Mesenchymal stem cell (in vitro differentiated cells and primary cell): ENCODE results near the gene RPS6KA2. TPM values are rescaled to one million over a fixed set of nuclear protein-coding genes. Genes with fewer than 3 reads are reported as not detected.

Experiments
- DNase-seq: peaks from one replicate; pipeline ENCODE4 v3.0.0-alpha.2; 2013
- H2AFZ ChIP-seq: one replicate; pipeline ENCODE4 v1.6.1; 2013; ENCODE audit warnings: low read depth, mild to moderate bottlenecking, control low read depth, inconsistent platforms, low read length, moderate library complexity
- H2AK5ac ChIP-seq: 2 replicates; pipeline ENCODE4 v1.6.1; 2013; ENCODE audit warnings: low read length, moderate library complexity, mild to moderate bottlenecking, inconsistent platforms; ENCODE audit not compliant: severe bottlenecking
- H2BK120ac ChIP-seq: one replicate; pipeline ENCODE4 v1.6.1; 2013; ENCODE audit warnings: low read depth, mild to moderate bottlenecking, inconsistent platforms, low read length, moderate library complexity
- H2BK12ac ChIP-seq, 2 experiments: one replicate each; pipeline ENCODE4 v1.6.1; 2013; ENCODE audit warnings: inconsistent platforms in 2 of 2, low read length in 2 of 2, mild to moderate bottlenecking in 2 of 2, moderate library complexity in 2 of 2, control low read depth in 1 of 2
- H2BK15ac ChIP-seq: one replicate; pipeline ENCODE4 v1.6.1; 2013; ENCODE audit warnings: mild to moderate bottlenecking, low read depth, inconsistent platforms; ENCODE audit not compliant: poor library complexity, severe bottlenecking
- H2BK5ac ChIP-seq: 2 replicates; pipeline ENCODE4 v1.6.1; 2013; ENCODE audit warnings: low read depth, mild to moderate bottlenecking, low read length, control low read depth, inconsistent platforms; ENCODE audit not compliant: poor library complexity, severe bottlenecking
- H3K14ac ChIP-seq, 2 experiments: one replicate each; pipeline ENCODE4 v1.6.1; 2013; ENCODE audit warnings: inconsistent platforms in 2 of 2, low read length in 2 of 2, control low read depth in 1 of 2, mild to moderate bottlenecking in 1 of 2, moderate library complexity in 1 of 2
- H3K18ac ChIP-seq, 2 experiments: one replicate each; pipeline ENCODE4 v1.6.1; 2013; ENCODE audit warnings: inconsistent platforms in 2 of 2, low read length in 2 of 2, control low read depth in 1 of 2, low read depth in 1 of 2, mild to moderate bottlenecking in 1 of 2
- H3K23ac ChIP-seq, 2 experiments: one replicate each; pipeline ENCODE4 v1.6.1; 2013; ENCODE audit warnings: inconsistent platforms in 2 of 2, low read length in 2 of 2, mild to moderate bottlenecking in 2 of 2, moderate library complexity in 2 of 2, control low read depth in 1 of 2
- H3K27ac ChIP-seq: 2 replicates; pipeline ENCODE4 v1.5.1; 2013; ENCODE audit warnings: mild to moderate bottlenecking, moderate library complexity, low read length, control low read depth, inconsistent platforms; ENCODE audit not compliant: poor library complexity, severe bottlenecking
- H3K27me3 ChIP-seq, 2 experiments: 2 replicates each; pipeline versions ENCODE4 v1.6.1 to v1.7.0; 2013; ENCODE audit warnings: low read length in 2 of 2, mild to moderate bottlenecking in 2 of 2, moderate library complexity in 2 of 2, control low read depth in 1 of 2, inconsistent platforms in 1 of 2; ENCODE audit not compliant: control insufficient read depth in 1 of 2, insufficient read depth in 1 of 2
- H3K36me3 ChIP-seq, 2 experiments: 2 replicates each; pipeline versions ENCODE4 v1.6.1 to v1.7.0; 2013; ENCODE audit warnings: low read length in 2 of 2, control low read depth in 1 of 2, inconsistent platforms in 1 of 2, low read depth in 1 of 2, mild to moderate bottlenecking in 1 of 2; ENCODE audit not compliant: insufficient read depth in 2 of 2, control insufficient read depth in 1 of 2
- H3K4ac ChIP-seq, 2 experiments: one replicate each; pipeline ENCODE4 v1.6.1; 2013; ENCODE audit warnings: inconsistent platforms in 2 of 2, low read length in 2 of 2, mild to moderate bottlenecking in 2 of 2, moderate library complexity in 2 of 2, control low read depth in 1 of 2, low read depth in 1 of 2
- H3K4me1 ChIP-seq: 2 replicates; pipeline ENCODE4 v1.6.1; 2013; ENCODE audit warnings: low read depth, low read length, control low read depth; ENCODE audit not compliant: control insufficient read depth, insufficient read depth
- H3K4me2 ChIP-seq: 2 replicates; pipeline ENCODE4 v1.6.1; 2013; ENCODE audit warnings: low read length, mild to moderate bottlenecking, inconsistent platforms; ENCODE audit not compliant: poor library complexity, severe bottlenecking
- H3K4me3 ChIP-seq, 2 experiments: 2 replicates each; pipeline versions ENCODE4 v1.5.1 to v1.7.0; 2013; ENCODE audit warnings: low read length in 2 of 2, mild to moderate bottlenecking in 2 of 2, control low read depth in 1 of 2, low read depth in 1 of 2; ENCODE audit not compliant: insufficient read depth in 1 of 2
- H3K79me1 ChIP-seq: replicated peaks from 2 replicates; pipeline ENCODE4 v1.6.1; 2013; ENCODE audit warnings: mild to moderate bottlenecking, control low read depth, low read length, inconsistent platforms; ENCODE audit not compliant: poor library complexity, severe bottlenecking
- H3K9ac ChIP-seq: 2 replicates; pipeline ENCODE4 v1.7.0; 2013; ENCODE audit warnings: mild to moderate bottlenecking, low read length, moderate library complexity
- H3K9me3 ChIP-seq: 2 replicates; pipeline ENCODE4 v1.7.0; 2013; ENCODE audit warnings: mild to moderate bottlenecking, low read length; ENCODE audit not compliant: control insufficient read depth
- H4K8ac ChIP-seq: one replicate; pipeline ENCODE4 v1.6.1; 2013; ENCODE audit warnings: inconsistent platforms, mild to moderate bottlenecking, low read length, moderate library complexity
- H4K91ac ChIP-seq: one replicate; pipeline ENCODE4 v1.6.1; 2013; ENCODE audit warnings: mild to moderate bottlenecking, low read length, inconsistent platforms
- WGBS: methylation state at CpG from one replicate; pipeline ENCODE4 v1.1.7; 2013; ENCODE audit warnings: mixed read lengths; 5-methylcytosine and 5-hydroxymethylcytosine counted together
- polyA plus RNA-seq, 2 experiments: library from polyadenylated mRNA; stranded (reverse); fragments of 200-250 nt; gene quantifications; one replicate each; pipeline ENCODE4 v1.2.3, GENCODE V29; 2013

RPS6KA2 gene
- 141 TPM for polyA plus RNA-seq (2013, experiment 1 of 2)
- 139 TPM for polyA plus RNA-seq (2013, experiment 2 of 2)

DNA sequence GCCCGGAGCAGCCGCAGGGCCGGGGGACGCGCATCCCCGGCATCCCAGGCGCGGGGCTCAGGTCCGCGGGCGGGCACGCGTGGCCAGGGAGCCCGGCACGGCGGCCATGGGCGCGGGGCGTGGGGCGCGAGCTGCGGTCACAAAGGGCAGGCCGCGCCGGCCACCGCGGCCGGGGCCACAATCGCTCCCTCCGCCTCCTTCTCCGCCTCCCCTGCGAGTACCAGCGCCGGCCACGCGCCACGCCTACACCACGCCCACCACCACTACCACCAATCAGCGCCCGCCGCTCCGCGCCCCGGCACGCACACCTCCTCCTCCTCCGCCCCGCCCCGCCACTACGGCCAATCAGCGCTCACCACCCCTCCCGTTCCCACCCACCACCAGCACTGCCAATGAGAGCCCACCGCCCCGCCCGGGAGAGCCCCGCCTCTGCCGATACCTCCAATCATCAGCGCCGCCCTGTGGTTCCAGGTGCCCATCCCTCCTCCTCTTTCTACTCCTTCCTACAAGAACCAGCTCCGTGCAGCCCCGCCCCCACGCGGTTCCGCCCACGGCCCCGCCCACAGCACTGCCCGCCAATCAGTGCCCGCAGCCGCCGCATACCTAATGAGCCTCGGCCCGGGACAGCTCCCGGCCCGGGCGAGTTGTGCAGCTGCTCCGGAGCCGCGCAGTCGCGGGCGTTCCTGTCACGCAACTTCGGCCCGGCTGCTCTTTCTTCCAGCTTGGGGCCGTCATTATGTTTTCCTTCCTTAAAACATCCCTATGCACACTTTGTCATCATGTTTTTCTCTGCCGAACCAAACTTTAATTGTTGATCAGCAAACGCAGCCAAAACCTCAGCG, at the start of gene RPS6KA2:
Gene RPS6KA2, minus strand, starts transcription at position 219 of the 842 bp plus-strand sequence. CDS start 232 bp downstream, outside the sequence.
- Histone ChIP-seq H3K18ac (peak within 1 kb of the TSS; percentile 89 to 90), H2AFZ (peak within 1 kb of the TSS; percentile 33), H3K4me1 (peaks cover 11% of the 10 kb centered on the region), H3K27ac (peak within 1 kb of the TSS; percentile 76), H2BK12ac (peak within 1 kb of the TSS in 1 of 2 experiments; percentile 37), H3K4me3 (peak within 1 kb of the TSS; percentile 82 to 90), H3K23ac (peak within 1 kb of the TSS in 1 of 2 experiments; percentile 23), H4K91ac (peak within 1 kb of the TSS; percentile 49), H3K14ac (peak within 1 kb of the TSS in 1 of 2 experiments; percentile 30), H2AK5ac (no peak within 1 kb of the TSS), H3K4ac (peak within 1 kb of the TSS; percentile 63 to 81), H2BK5ac (no peak within 1 kb of the TSS), H4K8ac (peak within 1 kb of the TSS; percentile 67), H3K36me3 (no peaks in the 10 kb centered on the region), H3K9ac (peak within 1 kb of the TSS; percentile 89), H3K27me3 (peaks cover 0 to 21% of the 10 kb centered on the region in 2 experiments), H2BK120ac (peak within 1 kb of the TSS; percentile 81), H3K4me2 (peak within 1 kb of the TSS; percentile 99), H3K9me3 (no peaks in the 10 kb centered on the region), H3K79me1 (peaks cover 2% of the 10 kb centered on the region), H2BK15ac (peak within 1 kb of the TSS; percentile 84)
- WGBS: under 1% methylated on average over 63 of the region's 87 CpGs
- peak; percentile 100 for DNase-seq

DNA sequence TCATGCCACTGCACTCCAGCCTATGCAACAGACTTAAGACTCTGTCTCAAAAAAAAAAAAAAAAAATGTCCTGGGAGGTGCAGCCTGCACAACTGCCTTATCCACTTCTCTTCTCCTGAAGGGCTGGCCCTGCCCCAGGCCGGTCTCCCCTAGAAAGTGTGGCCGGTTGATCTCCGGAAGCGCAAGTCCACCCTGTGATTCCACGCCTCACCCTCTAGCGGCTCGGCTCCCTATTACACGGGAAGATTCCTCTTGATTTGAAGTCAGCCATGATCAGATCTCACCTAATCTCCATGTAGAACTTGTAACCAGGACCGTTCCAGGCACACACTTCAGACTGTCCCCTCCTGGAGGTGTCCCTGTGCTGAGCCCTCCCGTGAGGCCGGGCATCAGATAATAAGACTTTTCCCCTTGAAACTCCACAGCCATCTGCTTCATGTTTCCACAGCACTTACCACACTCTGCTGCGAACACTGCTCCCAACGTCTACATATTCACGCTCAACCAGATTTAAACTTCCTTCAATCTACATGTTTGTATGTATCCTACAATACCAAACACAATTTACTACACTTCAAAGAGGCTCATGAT, 49.3 kb upstream of the RPS6KA2 start:
- Histone ChIP-seq H3K4me1 (no peaks in the 10 kb centered on the region), H3K18ac (peak overlapping the region in 1 of 2 experiments; percentile 28), H3K79me1 (no peaks in the 10 kb centered on the region), H3K9me3 (no peaks in the 10 kb centered on the region), H3K27ac (no peak overlapping the region), H3K4me2 (no peak overlapping the region), H2AFZ (peak overlapping the region; percentile 16), H3K9ac (no peak overlapping the region), H3K23ac (no peak overlapping the region), H2BK15ac (no peak overlapping the region), H2BK120ac (no peak overlapping the region), H3K4me3 (peak overlapping the region in 1 of 2 experiments; percentile 24), H4K8ac (no peak overlapping the region), H3K4ac (no peak overlapping the region), H2BK5ac (no peak overlapping the region), H2AK5ac (no peak overlapping the region), H3K36me3 (no peaks in the 10 kb centered on the region), H3K27me3 (peaks cover 19 to 34% of the 10 kb centered on the region in 2 experiments), H2BK12ac (peak overlapping the region in 1 of 2 experiments; percentile 16), H4K91ac (no peak overlapping the region), H3K14ac (no peak overlapping the region)
- no peak for DNase-seq
- 97% methylated on average over 14 of the region's 14 CpGs for WGBS

DNA sequence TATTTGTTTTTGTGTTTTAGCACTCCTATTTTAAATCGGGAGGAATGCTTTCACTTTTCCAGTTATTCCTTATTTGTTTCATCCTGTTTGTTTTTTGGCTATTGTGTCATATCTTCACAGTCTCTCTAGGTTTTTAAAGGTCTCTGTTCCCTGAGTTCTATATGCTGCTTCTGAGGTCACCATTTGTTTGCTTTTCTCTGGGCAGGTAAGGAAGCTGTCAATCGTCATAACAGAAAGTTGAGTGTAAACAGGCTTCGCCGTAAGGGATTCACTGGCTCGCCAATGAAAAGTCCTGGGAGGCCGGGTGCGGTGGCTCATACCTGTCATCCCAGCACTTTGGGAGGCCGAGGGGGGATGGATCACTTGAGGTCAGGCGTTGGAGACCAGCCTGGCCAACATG, 48.7 kb upstream of the RPS6KA2 start:
- no peaks in the 10 kb centered on the region for H3K36me3 ChIP-seq
- H3K18ac ChIP-seq: no peak overlapping the region
- H3K4me2 ChIP-seq: no peak overlapping the region
- no peak overlapping the region for H3K23ac ChIP-seq
- H3K4me3 ChIP-seq: no peak overlapping the region
- no peak overlapping the region for H3K14ac ChIP-seq
- no peak overlapping the region for H2AFZ ChIP-seq
- H2BK12ac ChIP-seq: no peak overlapping the region
- WGBS: 94% methylated on average over 8 of the region's 9 CpGs
- H3K4me1 ChIP-seq: no peaks in the 10 kb centered on the region
- H4K91ac ChIP-seq: no peak overlapping the region
- H2AK5ac ChIP-seq: no peak overlapping the region
- H3K27ac ChIP-seq: no peak overlapping the region
- H2BK15ac ChIP-seq: no peak overlapping the region
- H2BK120ac ChIP-seq: no peak overlapping the region
- no peak for DNase-seq
- no peaks in the 10 kb centered on the region for H3K9me3 ChIP-seq
- no peak overlapping the region for H2BK5ac ChIP-seq
- no peak overlapping the region for H3K9ac ChIP-seq
- H4K8ac ChIP-seq: no peak overlapping the region
- no peaks in the 10 kb centered on the region for H3K79me1 ChIP-seq
- H3K27me3 ChIP-seq: peaks cover 26 to 40% of the 10 kb centered on the region in 2 experiments
- H3K4ac ChIP-seq: no peak overlapping the region

GRCh38 chr6:166673309-166673708, 46.3 kb upstream of the RPS6KA2 start:
- Histone ChIP-seq H3K4me3 (no peak overlapping the region), H2AFZ (no peak overlapping the region), H3K4ac (no peak overlapping the region), H3K27me3 (peaks cover 39 to 59% of the 10 kb centered on the region in 2 experiments), H2BK15ac (no peak overlapping the region), H4K91ac (no peak overlapping the region), H3K14ac (no peak overlapping the region), H3K23ac (no peak overlapping the region), H2BK5ac (no peak overlapping the region), H3K27ac (no peak overlapping the region), H2BK120ac (no peak overlapping the region), H2AK5ac (no peak overlapping the region), H3K79me1 (no peaks in the 10 kb centered on the region), H3K9ac (no peak overlapping the region), H2BK12ac (peak overlapping the region in 1 of 2 experiments; percentile 10), H3K9me3 (peaks cover 4% of the 10 kb centered on the region), H3K36me3 (peaks cover 0 to 5% of the 10 kb centered on the region in 2 experiments), H3K18ac (peak overlapping the region in 1 of 2 experiments; percentile 64), H3K4me2 (no peak overlapping the region), H3K4me1 (no peaks in the 10 kb centered on the region), H4K8ac (no peak overlapping the region)
- WGBS: 66% methylated on average over 3 of the region's 6 CpGs
- no peak for DNase-seq
